ENCODE measurements around the gene TMEM270.
"Not testable (repeated sequence)": the region's sequence is repeated elsewhere in the genome, so short reads cannot be mapped to it uniquely, and the experiment has no call there.

TMEM270 gene

GRCh38 chr7:73861305-73861704 is 346 bp downstream of the TMEM270 start:
- no peak for DNase-seq (ENCODE audit: low spot score)

DNA sequence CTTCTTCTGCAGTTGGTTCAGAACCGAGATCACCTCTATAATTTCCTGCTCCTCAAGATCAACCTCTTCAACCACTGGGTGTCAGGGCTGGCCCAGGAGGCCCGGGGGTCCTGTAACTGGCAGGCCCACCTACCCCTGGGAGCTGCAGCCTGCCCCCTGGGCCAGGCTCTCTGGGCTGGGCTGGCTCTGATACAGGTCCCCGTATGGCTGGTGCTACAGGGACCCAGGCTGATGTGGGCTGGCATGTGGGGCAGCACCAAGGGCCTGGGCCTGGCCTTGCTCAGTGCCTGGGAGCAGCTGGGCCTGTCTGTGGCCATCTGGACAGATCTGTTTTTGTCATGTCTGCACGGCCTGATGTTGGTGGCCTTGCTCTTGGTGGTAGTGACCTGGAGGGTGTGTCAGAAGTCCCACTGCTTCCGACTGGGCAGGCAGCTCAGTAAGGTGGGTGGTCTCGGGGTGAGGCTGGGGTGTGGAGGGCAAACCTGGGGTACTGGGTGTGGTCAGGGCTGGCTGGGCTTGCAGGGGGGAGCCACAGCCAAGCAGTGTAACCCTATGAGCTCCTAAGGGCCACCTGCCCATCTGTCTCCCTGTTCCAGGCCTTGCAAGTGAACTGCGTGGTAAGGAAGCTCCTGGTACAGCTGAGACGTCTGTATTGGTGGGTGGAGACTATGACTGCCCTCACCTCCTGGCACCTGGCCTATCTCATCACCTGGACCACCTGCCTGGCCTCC is 4.2 kb downstream of the TMEM270 start:
- DNase-seq (ENCODE audit: low spot score), result no peak

DNA sequence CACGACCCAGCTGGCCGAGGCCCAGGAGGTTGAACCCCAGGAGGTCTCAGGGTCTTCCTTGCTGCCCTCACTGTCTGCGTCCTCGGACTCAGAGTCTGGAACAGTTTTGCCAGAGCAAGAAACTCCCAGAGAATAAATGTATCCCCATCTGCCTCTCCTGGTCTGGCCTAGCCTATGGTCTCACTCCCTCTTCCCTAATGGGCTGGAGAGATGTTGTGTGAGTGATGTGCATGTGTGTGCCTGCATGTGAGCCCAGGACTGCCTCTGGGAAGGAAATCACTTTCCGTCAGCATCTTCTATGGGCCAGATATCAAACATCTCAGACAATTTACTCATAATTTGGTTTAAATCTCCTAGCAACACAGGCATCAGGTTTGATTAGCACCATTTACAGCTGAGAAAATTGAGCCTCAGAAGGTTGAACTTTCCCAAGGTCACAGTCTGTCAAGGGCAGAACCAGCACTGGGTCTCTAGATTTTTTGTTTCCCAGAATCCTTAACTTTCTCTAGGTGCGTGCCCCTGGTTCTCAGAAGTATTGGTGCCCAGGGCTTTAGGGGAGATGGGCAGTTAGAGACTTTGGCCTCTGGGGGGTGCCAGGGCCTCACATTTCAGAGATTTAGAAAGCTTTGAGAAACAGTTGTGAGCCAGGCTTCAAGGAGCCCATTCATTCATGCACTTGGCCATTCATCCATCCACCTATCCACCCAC is 4.9 kb downstream of the TMEM270 start:
- DNase-seq (ENCODE audit: low spot score), result peak; percentile 67

- DNase-seq (ENCODE audit: low spot score), result no peak
These were observed 5.4 kb downstream of the TMEM270 start for GRCh38 chr7:73866446-73866767.

- DNase-seq (ENCODE audit: low spot score), result no peak
These were observed 8.2 kb downstream of the TMEM270 start for GRCh38 chr7:73869011-73869798.

GRCh38 chr7:73870041-73870492 is 9.1 kb downstream of the TMEM270 start:
- no peak for DNase-seq (ENCODE audit: low spot score)

DNA sequence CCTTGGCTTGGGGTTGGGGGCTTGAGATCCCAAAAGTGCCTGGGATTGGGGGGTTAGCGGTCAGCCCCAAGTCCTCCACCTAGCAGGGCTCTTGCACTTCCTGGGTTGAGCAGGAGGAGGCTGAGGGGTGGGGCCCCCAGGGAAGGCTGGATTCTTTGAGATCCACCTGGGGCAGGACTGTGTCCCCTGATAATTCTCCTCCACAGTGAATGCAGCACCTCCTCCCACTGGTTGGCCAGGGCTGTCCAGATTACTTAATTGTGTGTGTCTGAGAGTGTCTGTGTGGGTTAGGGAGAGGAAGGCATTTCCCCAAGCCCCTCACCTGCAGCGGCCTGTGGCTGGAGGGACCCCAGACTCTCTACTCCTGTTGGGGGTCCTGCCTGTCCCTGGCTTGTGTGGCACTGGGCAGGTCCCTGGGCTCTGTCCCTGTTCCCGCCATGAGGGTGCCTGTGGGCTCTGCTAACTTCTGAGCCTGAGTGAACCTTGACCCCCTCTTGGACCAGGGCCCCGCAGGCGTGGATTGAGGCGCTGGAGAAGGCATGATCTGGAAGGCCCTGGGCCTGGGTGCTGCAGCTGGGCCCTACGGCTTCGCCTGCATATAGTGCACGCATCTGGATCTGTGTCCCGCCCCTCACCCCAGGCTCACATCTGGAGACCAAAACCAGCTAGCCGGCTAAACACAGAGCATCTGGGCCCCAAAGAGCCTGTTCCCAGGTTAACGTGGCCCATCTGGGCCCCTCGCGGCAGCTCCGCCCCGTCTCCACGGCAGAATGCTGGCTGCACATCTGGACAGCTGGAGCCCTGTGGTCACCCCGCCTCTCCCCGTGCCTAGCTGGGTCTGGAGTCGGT is 10.4 kb downstream of the TMEM270 start:
- no peak for DNase-seq (ENCODE audit: low spot score)

DNA sequence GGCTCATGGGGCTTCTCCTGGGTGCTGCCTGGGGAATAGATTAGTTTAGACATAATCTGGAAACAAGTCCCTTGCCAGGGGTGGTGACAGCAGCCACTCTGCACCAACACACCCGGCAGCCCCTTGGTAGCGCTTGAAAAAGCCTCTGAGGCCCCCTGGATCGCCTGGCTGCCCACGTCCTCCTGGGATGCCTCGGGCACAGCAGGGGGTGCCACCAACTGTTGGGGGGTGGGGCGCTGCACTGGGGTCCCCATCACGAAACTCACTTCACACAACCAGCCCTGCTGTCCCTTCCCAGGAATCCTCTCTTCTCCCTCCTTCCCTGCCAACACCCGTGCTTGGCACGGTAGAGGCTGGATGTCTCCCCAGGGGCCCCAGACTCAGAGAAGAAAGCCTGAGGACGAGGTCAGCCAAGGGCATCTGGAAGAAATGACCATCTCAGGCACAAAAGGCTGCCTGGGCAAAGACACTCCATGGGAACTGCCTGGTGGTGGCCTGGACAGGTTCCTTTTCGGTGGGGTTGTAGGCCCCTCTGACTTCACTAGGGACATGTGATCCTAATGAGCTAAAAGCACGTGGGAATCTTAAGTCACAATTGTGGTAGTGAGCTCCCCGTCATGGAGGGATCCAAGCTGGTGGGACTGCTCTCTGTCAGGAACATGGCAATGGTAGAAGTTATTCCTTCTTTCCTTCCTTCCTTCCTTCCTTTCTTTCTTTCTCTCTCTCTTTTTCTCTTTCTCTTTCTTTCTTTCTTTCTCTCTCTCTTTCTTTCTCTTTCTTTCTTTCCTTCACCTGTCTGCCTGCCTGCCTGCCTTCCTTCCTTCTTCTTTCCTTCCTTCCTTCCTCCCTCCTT is 11.3 kb downstream of the TMEM270 start:
- no peak for DNase-seq (ENCODE audit: low spot score)

DNA sequence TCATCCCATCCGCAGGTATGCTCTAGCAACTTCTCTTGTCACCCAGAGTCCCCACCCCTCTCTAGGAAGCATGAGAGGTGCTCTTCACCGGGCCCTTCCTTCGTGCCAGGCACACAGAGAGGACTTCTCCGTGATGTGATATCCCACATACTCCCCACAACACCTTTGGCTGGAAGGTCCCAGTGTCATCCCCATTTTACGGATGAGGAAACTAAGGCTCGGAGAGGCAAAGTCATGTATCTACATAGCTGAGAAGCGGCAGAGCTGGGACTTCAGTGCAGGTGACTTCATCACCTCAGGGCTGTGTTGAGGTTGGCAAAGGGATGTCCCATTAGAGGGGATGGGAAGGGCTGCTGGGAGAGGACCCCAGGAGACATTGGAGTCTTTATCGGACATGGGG is 15.4 kb downstream of the TMEM270 start:
- no peak for DNase-seq (ENCODE audit: low spot score)

- DNase-seq (ENCODE audit: low spot score), result no peak
These were observed 16.0 kb downstream of the TMEM270 start for GRCh38 chr7:73876973-73877372.

DNA sequence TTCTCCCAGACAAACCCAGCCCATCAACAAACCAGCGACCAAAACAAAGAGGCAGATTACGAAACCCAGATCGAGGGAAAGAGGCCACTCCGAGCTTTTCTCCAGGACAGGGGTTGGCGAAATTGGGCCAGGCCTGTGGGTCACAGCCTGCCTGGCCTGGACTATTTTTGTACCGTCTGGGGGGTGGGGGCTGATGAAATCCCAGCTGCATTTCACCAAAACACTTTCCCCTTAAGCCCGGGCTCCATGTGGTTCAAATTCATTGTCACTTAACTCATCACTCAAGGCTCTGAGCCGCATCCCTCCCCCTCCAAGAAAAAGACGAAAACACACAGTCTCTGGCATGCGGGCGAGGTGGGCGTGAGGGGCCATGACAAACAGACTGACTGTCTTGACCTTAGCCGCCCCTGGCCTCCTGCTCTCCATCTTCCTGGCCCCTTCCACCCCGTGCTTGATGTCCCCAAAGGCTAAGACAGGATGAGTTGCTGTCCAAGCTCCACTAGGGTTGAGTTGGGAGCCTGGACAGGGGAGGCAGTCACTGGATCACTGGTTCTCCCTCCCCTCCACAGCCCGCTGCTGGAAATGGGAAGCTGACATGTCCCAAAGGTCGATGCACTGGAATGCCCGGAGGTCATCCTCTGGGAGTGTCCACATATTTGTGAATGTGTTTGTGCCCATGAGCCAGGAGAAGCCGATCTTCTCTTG is 19.2 kb downstream of the TMEM270 start:
- DNase-seq (ENCODE audit: low spot score), result no peak

DNA sequence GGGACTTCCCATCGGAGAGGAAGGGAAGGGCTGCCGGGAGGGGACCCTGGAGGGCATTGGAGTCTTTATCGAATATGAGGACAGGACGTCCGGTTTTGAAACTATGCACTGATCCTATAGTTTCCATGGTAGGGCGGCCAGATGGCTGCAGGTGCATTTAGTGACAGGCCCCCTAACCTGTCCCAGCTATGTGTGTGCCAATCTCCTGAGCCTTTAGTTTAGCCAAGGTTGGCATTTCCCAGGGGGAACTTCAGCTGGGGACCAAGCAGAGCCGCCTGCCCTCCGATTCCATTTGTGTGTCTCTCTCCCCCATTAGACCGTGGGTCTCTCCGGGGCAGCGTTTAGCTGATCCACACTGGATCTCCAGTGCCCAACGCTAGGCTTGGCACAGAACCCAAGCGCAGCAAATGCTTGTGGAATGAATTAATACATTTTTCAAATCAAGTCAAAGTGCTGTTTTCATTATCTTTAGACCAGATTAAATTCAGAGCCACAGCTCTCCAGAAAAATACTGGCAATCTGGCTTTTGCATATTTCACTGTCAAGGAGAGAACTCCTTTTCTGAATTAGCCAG is 19.9 kb downstream of the TMEM270 start:
- no peak for DNase-seq (ENCODE audit: low spot score)

GRCh38 chr7:73881352-73882046 is 20.5 kb downstream of the TMEM270 start:
- DNase-seq (ENCODE audit: low spot score), result no peak

- DNase-seq (ENCODE audit: low spot score), result no peak
These were observed 21.1 kb downstream of the TMEM270 start for GRCh38 chr7:73882047-73882402.

- DNase-seq (ENCODE audit: low spot score), result not testable (repeated sequence)
These were observed 24.0 kb downstream of the TMEM270 start for GRCh38 chr7:73884867-73885422.

- DNase-seq (ENCODE audit: low spot score), result no peak
These were observed 24.5 kb downstream of the TMEM270 start for GRCh38 chr7:73885433-73885974.

DNA sequence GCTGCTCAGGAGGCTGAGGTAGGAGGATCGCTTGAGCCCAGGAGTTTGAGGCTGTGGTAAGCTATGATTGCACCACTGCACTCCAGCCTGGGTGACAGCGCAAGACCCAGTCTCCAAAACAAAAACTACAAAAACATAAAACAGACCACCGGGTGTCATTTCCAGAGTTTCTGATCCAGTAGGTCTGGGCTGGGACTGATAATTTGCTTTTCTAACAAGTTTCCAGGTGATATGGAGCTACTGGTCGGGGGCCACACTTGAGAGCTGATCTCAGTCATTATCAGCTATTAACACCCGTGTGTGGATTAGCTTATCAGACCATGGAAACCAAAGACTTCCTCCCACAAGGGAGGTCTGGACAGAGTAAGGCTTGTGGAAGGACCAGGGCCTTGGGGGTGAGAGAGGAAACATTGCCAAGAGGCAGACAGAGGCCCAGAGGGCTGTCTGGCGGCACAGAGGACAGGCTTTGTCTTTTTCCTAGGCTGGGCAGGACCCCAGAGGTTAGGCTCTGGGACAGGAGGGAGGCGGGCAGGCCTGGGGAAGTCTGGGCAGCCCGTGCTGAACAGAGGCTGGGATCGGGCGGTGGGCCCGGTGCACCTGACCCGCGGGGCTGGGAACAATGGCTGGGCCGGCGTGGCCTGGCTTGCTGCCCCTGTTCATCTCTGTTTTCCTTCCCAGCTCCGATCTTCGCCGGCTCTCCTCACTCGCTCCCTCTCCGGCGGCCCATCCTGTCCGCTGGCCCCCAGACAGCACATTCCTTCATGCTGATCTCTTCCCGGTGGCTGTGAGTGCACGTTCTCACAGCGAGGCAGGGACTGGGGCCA is 25.2 kb downstream of the TMEM270 start:
- DNase-seq (ENCODE audit: low spot score), result peak; percentile 30

DNA sequence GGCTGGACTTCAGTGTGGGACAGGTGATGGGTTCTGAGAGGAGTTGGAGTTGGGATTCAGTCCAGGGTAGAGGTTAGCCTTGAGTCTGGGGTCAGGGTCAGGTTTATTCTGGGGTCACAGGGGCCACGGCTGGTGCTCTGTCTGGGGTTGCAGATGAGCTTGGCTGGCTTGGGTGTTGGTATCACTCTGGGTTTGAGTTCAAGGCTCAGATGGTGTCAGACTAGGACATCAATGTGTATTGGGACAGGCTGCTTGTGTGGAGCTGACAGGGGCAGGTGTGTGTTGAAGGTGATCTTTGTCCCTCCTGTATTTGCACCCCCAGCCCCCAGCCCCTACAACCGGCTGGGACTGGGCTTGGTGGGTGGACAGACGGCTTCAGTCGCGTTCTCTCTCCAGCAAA is 26.8 kb downstream of the TMEM270 start:
- DNase-seq (ENCODE audit: low spot score), result no peak
